ENCODE results near the gene CCDC27. TPM values are rescaled to one million over a fixed set of nuclear protein-coding genes. Genes with fewer than 3 reads are reported as not detected.

Gene CCDC27
- total RNA-seq, 1 experiment from 2014 or later: not detected

DNA sequence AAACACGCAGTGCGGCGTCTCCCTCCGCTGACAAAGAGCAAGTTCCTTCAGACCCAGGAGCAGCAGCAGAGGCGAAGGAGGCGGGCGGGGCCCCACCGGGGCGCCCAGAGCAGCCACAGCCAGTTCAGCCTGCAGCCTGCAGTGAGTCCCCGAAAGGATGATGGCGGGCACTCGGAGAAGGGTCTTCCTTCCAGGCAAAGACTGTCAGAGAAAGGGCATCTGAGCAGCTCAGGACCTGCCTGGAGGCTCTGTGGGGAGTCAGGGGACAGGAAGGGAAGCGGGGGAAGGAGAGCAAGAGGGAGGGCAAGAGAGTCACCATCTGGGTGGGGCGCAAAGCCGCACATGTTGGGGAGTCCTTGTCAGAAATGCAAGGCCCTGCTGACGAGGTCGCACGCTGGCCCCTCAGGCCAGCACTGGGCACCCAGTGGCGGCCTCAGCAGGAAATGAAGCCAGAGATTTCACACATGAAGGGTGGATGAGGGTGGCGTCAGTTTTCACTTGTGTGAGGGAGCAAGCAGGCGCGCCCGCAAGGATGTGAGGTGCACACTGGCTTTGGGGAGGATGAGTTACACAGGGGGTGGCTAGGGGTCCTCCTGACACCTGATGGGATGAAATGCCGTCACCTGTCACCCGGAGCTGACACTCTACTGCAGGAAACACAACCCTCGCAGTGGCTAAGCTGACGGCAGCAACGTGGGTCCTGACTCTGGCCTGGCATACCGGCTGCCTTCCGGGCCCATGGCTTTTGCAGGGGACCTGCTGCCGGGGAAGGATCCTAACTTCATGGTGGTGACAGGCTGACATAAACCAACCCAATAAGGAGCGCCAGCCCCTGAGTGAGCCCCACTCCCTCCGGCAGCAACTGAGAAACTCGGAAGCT is 37.4 kb downstream of the CCDC27 start:
- TF ChIP-seq, protein P1, sequence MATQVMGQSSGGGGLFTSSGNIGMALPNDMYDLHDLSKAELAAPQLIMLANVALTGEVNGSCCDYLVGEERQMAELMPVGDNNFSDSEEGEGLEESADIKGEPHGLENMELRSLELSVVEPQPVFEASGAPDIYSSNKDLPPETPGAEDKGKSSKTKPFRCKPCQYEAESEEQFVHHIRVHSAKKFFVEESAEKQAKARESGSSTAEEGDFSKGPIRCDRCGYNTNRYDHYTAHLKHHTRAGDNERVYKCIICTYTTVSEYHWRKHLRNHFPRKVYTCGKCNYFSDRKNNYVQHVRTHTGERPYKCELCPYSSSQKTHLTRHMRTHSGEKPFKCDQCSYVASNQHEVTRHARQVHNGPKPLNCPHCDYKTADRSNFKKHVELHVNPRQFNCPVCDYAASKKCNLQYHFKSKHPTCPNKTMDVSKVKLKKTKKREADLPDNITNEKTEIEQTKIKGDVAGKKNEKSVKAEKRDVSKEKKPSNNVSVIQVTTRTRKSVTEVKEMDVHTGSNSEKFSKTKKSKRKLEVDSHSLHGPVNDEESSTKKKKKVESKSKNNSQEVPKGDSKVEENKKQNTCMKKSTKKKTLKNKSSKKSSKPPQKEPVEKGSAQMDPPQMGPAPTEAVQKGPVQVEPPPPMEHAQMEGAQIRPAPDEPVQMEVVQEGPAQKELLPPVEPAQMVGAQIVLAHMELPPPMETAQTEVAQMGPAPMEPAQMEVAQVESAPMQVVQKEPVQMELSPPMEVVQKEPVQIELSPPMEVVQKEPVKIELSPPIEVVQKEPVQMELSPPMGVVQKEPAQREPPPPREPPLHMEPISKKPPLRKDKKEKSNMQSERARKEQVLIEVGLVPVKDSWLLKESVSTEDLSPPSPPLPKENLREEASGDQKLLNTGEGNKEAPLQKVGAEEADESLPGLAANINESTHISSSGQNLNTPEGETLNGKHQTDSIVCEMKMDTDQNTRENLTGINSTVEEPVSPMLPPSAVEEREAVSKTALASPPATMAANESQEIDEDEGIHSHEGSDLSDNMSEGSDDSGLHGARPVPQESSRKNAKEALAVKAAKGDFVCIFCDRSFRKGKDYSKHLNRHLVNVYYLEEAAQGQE (IDR thresholded peaks at IDR 0.05; ENCODE audit: insufficient read depth in 1 of 2, low read depth in 2 of 2, low read length in 1 of 2): no peak
- TF ChIP-seq TCF7L2 (IDR thresholded peaks at IDR 0.05; ENCODE audit: low read depth, low read length) (no peak), SIN3A (IDR thresholded peaks at IDR 0.05; ENCODE audit: borderline replicate concordance, insufficient read depth, low read depth, low read length) (no peak)
- intact Hi-C loops (cut with micrococcal nuclease; ENCODE audit: unreplicated experiment) (no loop called here), in situ Hi-C loops (cut with HindIII; ENCODE audit: low pct_unique_long_range_greater_than_20kb, low sequenced_read_pairs) (no loop called here)
- Histone ChIP-seq H3K4me1 (ENCODE audit: control insufficient read depth, insufficient read depth, low read length) (no peaks in the 10 kb centered on the region), H3K4me3 (ENCODE audit: low read depth in 2 of 2, low read length in 2 of 2) (no peak overlapping the region), H3K9me3 (ENCODE audit: control insufficient read depth, insufficient read depth, low read depth, low read length) (no peaks in the 10 kb centered on the region), H3K27ac (ENCODE audit: low read length) (no peak overlapping the region), H3K36me3 (ENCODE audit: control insufficient read depth, insufficient read depth, low read length) (no peaks in the 10 kb centered on the region; the same call in 1 of the 2 replicates), H3K27me3 (ENCODE audit: control insufficient read depth, insufficient read depth, low read length) (no peaks in the 10 kb centered on the region)
- no peak for ATAC-seq
- DNase-seq (ENCODE audit: low read depth, low spot score): no peak
- POLR2A ChIA-PET: no interaction called here
- CTCF ChIA-PET: interaction anchor here (0.5 kb wide), 1 partner anchor 365 kb away, joined by 8 read pairs; no protein-coding TSS in a partner anchor
- BruUV-seq (replicated peaks): no TSS peak

DNA sequence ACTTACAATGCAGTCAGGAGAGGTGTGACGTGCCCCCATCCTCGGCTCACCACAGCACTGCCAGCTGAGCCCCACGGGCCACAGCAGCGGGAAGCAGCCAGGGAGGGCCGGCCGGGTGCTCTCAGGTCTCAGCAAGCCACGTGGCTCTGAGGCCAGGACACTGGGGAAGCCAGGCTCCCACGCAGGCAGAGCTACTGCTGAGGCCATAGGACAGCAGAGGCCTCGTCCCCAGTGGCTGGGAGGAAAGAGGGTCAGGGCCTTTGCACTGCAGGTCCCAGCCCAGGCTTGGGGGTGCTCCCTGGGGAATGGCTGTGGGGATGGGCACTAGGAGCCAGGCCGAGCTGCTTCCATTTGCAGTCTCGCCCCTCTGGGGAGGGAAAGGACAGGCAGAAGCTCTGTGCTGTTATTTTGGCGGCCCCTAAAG is 38.3 kb downstream of the CCDC27 start:
- DNase-seq (ENCODE audit: low read depth, low spot score) (no peak), ATAC-seq (peak; percentile 7; the same call in 1 of the 2 replicates)
- ChIA-PET POLR2A (no interaction called here), CTCF (no interaction called here)
- intact Hi-C loops (cut with micrococcal nuclease; ENCODE audit: unreplicated experiment) (no loop called here), in situ Hi-C loops (cut with HindIII; ENCODE audit: low pct_unique_long_range_greater_than_20kb, low sequenced_read_pairs) (no loop called here)
- no peaks in the 10 kb centered on the region for H3K27me3 ChIP-seq (ENCODE audit: control insufficient read depth, insufficient read depth, low read length)
- H3K36me3 ChIP-seq (ENCODE audit: control insufficient read depth, insufficient read depth, low read length): no peaks in the 10 kb centered on the region; the same call in 1 of the 2 replicates
- H3K27ac ChIP-seq (ENCODE audit: low read length): no peak overlapping the region
- TF ChIP-seq, protein P2, sequence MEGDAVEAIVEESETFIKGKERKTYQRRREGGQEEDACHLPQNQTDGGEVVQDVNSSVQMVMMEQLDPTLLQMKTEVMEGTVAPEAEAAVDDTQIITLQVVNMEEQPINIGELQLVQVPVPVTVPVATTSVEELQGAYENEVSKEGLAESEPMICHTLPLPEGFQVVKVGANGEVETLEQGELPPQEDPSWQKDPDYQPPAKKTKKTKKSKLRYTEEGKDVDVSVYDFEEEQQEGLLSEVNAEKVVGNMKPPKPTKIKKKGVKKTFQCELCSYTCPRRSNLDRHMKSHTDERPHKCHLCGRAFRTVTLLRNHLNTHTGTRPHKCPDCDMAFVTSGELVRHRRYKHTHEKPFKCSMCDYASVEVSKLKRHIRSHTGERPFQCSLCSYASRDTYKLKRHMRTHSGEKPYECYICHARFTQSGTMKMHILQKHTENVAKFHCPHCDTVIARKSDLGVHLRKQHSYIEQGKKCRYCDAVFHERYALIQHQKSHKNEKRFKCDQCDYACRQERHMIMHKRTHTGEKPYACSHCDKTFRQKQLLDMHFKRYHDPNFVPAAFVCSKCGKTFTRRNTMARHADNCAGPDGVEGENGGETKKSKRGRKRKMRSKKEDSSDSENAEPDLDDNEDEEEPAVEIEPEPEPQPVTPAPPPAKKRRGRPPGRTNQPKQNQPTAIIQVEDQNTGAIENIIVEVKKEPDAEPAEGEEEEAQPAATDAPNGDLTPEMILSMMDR (IDR thresholded peaks at IDR 0.05): no peak
- TF ChIP-seq POLR2AphosphoS5 (IDR thresholded peaks at IDR 0.05; ENCODE audit: low read depth, low read length): no peak
- TF ChIP-seq TCF7L2 (IDR thresholded peaks at IDR 0.05; ENCODE audit: low read depth, low read length): no peak
- TF ChIP-seq, protein P1 (IDR thresholded peaks at IDR 0.05; ENCODE audit: insufficient read depth in 1 of 2, low read depth in 2 of 2, low read length in 1 of 2): no peak
- no peak for TF ChIP-seq SIN3A (IDR thresholded peaks at IDR 0.05; ENCODE audit: borderline replicate concordance, insufficient read depth, low read depth, low read length)
- H3K4me3 ChIP-seq (ENCODE audit: low read depth in 2 of 2, low read length in 2 of 2): no peak overlapping the region
- no TSS peak for BruUV-seq (replicated peaks)
- H3K9me3 ChIP-seq (ENCODE audit: control insufficient read depth, insufficient read depth, low read depth, low read length): no peaks in the 10 kb centered on the region
- H3K4me1 ChIP-seq (ENCODE audit: control insufficient read depth, insufficient read depth, low read length): peaks cover 4% of the 10 kb centered on the region
